Naive thymus-derived CD4-positive, alpha-beta T cell (primary cell): ENCODE results near the gene SAG. TPM values are rescaled to one million over a fixed set of nuclear protein-coding genes. Genes with fewer than 3 reads are reported as not detected.
A peak's percentile ranks its signal among the peaks of the same experiment; 100 is the strongest.

Experiments
- ATAC-seq: fragments of 150-1000 bp; cut with Tn5 transposase; 2 replicates; pipeline ENCODE4 v1.10.0; 2021; ENCODE audit warnings: mild to moderate bottlenecking, moderate library complexity
- CTCF ChIA-PET: fragments of 350-600 bp; sonication (Branson Sonifier 250); formaldehyde crosslinking; loops from one replicate; lab custom pipeline; 2021; ENCODE audit warnings: antibody characterized with exemption; lab: Charles Lee
- POLR2A ChIA-PET: fragments of 350-600 bp; sonication (Branson Sonifier 250); formaldehyde crosslinking; loops from one replicate; lab custom pipeline; 2021; ENCODE audit warnings: antibody characterized with exemption, inconsistent platforms; lab: Charles Lee
- DNase-seq, 9 donors: peaks; one replicate each; pipeline versions ENCODE4 v3.0.0 to v3.0.0-alpha.2; 2020 to 2022; ENCODE audit warnings: mixed read lengths in 1 of 9
- H3K27ac ChIP-seq: one replicate; pipeline ENCODE4 v1.7.0; 2013; ENCODE audit warnings: mild to moderate bottlenecking, low read depth, low read length, moderate library complexity
- H3K27me3 ChIP-seq, 2 donors: one replicate each; pipeline ENCODE4 v1.7.0; 2013; ENCODE audit warnings: low read length in 2 of 2, mild to moderate bottlenecking in 2 of 2, moderate library complexity in 2 of 2; ENCODE audit not compliant: control insufficient read depth in 2 of 2, insufficient read depth in 2 of 2
- H3K36me3 ChIP-seq, 3 experiments: 1 replicate in 2 of 3; 2 replicates in 1 of 3; pipeline ENCODE4 v1.7.0; 2013; ENCODE audit warnings: low read length in 3 of 3, mild to moderate bottlenecking in 3 of 3, moderate library complexity in 1 of 3; ENCODE audit not compliant: insufficient read depth in 3 of 3, control insufficient read depth in 2 of 3
- H3K4me1 ChIP-seq, 2 donors: one replicate each; pipeline ENCODE4 v1.7.0; 2013; ENCODE audit warnings: low read length in 2 of 2, mild to moderate bottlenecking in 2 of 2, moderate library complexity in 1 of 2; ENCODE audit not compliant: control insufficient read depth in 2 of 2, insufficient read depth in 2 of 2
- H3K4me3 ChIP-seq: 2 replicates; pipeline ENCODE4 v1.7.0; 2013; ENCODE audit warnings: mild to moderate bottlenecking, low read length
- H3K9me3 ChIP-seq, 3 experiments: 1 replicate in 2 of 3; 2 replicates in 1 of 3; pipeline ENCODE4 v1.7.0; 2013; ENCODE audit warnings: low read length in 3 of 3; ENCODE audit not compliant: control insufficient read depth in 2 of 3
- H3K27ac Mint-ChIP-seq, 9 donors: one replicate each; pipeline ENCODE4 v1.8.0; 2020 to 2022; ENCODE audit warnings: mixed read lengths in 9 of 9, mild to moderate bottlenecking in 8 of 9, moderate library complexity in 5 of 9, inconsistent platforms in 2 of 9
- H3K27me3 Mint-ChIP-seq, 5 donors: one replicate each; pipeline ENCODE4 v1.8.0; 2021 to 2022; ENCODE audit warnings: mixed read lengths in 5 of 5, mild to moderate bottlenecking in 1 of 5
- H3K36me3 Mint-ChIP-seq, 5 donors: one replicate each; pipeline ENCODE4 v1.8.0; 2020 to 2022; ENCODE audit warnings: mixed read lengths in 5 of 5, mild to moderate bottlenecking in 3 of 5, inconsistent platforms in 1 of 5
- H3K4me1 Mint-ChIP-seq, 7 donors: one replicate each; pipeline ENCODE4 v1.8.0; 2020 to 2022; ENCODE audit warnings: mixed read lengths in 7 of 7, mild to moderate bottlenecking in 3 of 7, inconsistent platforms in 1 of 7
- H3K4me3 Mint-ChIP-seq, 10 donors: one replicate each; pipeline ENCODE4 v1.8.0; 2020 to 2022; ENCODE audit warnings: mild to moderate bottlenecking in 10 of 10, mixed read lengths in 10 of 10, moderate library complexity in 6 of 10, inconsistent platforms in 2 of 10
- H3K9me3 Mint-ChIP-seq, 11 donors: one replicate each; pipeline ENCODE4 v1.8.0; 2020 to 2022; ENCODE audit warnings: mixed read lengths in 11 of 11, mild to moderate bottlenecking in 4 of 11, inconsistent platforms in 1 of 11, moderate library complexity in 1 of 11
- intact Hi-C, 2 donors: fragments of 100-400 bp; cut with micrococcal nuclease; formaldehyde crosslinking; loops; one replicate each; pipeline ENCODE4 v1.15.1; 2023
- polyA plus RNA-seq, 2 donors: library from polyadenylated mRNA; unstranded; fragments of 300-500 nt; fragmentation: Illumina TruSeq; gene quantifications; one replicate each; pipeline ENCODE4 v1.2.3, GENCODE V29; 2021
- total RNA-seq, 6 experiments: library from RNA in 5 of 6; stranded (reverse) in 5 of 6; gene quantifications; 1 replicate in 5 of 6; 2 replicates in 1 of 6; pipeline ENCODE4 v1.2.3 and lab custom pipeline; 2021 to 2026

The SAG gene
- total and polyA plus RNA-seq, 7 experiments from 2014 or later = 0.05 to 0.65 (median 0.10) TPM; not detected in 4

DNA sequence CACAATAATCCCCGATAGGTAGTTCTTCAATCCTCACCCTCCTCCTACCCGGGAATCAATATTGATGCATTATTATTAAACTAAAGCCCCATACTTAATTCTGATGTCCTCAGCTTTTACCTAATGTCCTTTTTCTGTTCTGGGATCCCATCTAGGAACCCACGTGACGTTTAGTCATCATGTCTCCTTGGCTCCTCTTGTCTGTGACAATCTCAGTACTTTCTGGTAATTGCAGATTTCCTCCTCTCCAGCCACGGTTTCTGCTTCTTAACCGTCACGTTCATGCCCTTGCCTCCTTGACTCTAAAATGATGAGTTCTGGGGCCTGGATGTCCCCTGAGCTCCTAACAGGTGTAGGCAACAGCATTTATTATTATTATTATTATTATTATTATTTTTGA is 43.8 kb downstream of the SAG start:
- H3K4me1 Mint-ChIP-seq = peaks cover 40 to 54% (median 47%) of the 10 kb centered on the region in 7 donors
- ChIA-PET POLR2A (interaction anchor here (0.6 to 1.2 kb wide), 3 partner anchors 18 to 268 kb away, joined by 3 to 5 read pairs (median 3); no protein-coding TSS in a partner anchor), CTCF (no interaction called here)
- H3K27me3 Mint-ChIP-seq = no peaks in the 10 kb centered on the region
- H3K4me3 ChIP-seq = no peak overlapping the region
- no peaks in the 10 kb centered on the region for H3K36me3 ChIP-seq
- H3K36me3 Mint-ChIP-seq = peaks cover 0 to 17% (median 0%) of the 10 kb centered on the region in 5 donors
- no peak overlapping the region for H3K27ac ChIP-seq
- no peak for ATAC-seq
- no peak for DNase-seq
- no peaks in the 10 kb centered on the region for H3K9me3 ChIP-seq
- intact Hi-C loops = no loop called here
- no peaks in the 10 kb centered on the region for H3K27me3 ChIP-seq
- peaks cover 0 to 3% (median 0%) of the 10 kb centered on the region in 11 donors for H3K9me3 Mint-ChIP-seq
- no peak overlapping the region for H3K4me3 Mint-ChIP-seq
- H3K27ac Mint-ChIP-seq = peak overlapping the region in 1 of 9 donors; percentile 67
- peaks cover 16 to 18% of the 10 kb centered on the region in 2 donors for H3K4me1 ChIP-seq

DNA sequence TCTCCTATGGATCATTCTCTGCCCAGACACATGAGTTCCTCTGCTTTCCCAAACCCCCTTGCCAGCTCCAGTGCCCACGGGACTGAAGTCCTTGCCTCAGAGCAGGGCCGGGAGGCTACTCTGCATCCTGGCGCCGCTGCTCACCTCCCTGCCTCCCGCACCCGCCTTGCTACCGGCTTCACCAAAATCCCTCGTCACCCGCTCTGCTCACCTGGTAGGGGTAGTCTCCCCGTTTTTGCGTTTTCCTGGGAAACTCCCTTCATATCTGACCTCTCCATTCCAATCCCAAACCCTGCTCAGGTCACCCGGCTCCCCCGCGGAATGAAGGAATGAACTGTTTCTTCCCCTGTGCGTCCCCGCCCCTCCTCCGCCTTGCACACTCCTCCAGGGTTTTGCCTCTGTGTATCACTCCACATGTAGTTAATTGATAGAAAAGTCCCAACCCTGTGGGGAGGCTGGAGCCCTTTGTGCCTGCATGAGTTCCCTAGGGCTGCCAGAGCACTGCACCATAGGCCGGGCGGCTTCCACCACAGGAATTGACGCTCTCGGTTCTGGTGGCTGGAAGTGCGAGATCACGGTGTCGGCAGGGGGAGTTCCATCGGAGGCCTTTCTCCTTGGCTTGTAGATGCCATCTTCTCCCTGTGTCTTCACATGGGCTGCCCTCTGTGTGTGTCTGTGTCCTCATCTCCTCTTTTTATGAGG is 44.7 kb downstream of the SAG start:
- H3K27ac Mint-ChIP-seq = peak overlapping the region in 3 of 9 donors; percentile 31 to 51 (median 45)
- Histone ChIP-seq H3K4me3 (no peak overlapping the region), H3K27me3 (no peaks in the 10 kb centered on the region), H3K9me3 (no peaks in the 10 kb centered on the region), H3K36me3 (no peaks in the 10 kb centered on the region), H3K27ac (no peak overlapping the region), H3K4me1 (peaks cover 25 to 27% of the 10 kb centered on the region in 2 donors)
- intact Hi-C loops = no loop called here
- H3K4me1 Mint-ChIP-seq = peaks cover 46 to 63% (median 53%) of the 10 kb centered on the region in 7 donors
- H3K4me3 Mint-ChIP-seq = peak overlapping the region in 3 of 10 donors; percentile 8 to 63 (median 34)
- ChIA-PET CTCF (interaction anchor here (1.4 kb wide), 1 partner anchor 26 kb away, joined by 3 read pairs; no protein-coding TSS in a partner anchor), POLR2A (interaction anchor here (0.6 kb wide), 1 partner anchor 17 kb away, joined by 3 read pairs; no protein-coding TSS in a partner anchor)
- DNase-seq = no peak
- ATAC-seq = no peak
- H3K9me3 Mint-ChIP-seq = peaks cover 0 to 3% (median 0%) of the 10 kb centered on the region in 11 donors
- peaks cover 0 to 23% (median 0%) of the 10 kb centered on the region in 5 donors for H3K36me3 Mint-ChIP-seq
- H3K27me3 Mint-ChIP-seq = no peaks in the 10 kb centered on the region

DNA sequence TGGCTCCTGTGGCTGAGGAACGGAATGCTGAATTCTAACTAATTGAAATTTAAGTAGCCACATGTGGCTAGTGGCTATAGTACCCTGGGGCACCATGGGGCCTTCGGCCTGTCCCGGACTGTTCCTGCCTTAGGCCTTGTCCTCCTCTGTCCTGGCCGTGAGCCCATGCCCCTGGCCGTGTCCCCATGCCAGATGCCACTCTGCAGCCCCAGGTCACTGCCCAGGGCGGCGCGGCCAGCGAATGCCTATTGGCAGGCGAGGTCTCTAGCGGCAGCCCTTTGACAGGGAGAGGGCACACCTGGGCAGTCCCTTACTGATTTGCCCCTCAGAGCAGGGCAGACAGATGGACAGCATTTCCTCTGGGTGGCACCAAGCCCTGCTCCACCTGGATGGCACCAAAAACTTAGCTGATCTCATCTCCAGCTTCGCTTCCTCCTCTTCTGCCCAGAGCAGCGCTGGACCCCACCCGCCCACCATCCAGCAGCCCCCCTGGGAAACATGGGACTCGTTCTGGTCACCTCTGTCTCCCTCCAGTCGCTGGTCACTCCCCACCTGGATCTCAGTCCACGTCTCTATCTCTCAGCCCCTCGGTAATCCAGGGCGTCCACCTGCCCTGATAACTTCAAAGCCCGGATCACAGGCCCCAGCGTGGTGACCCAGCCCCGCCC is 45.6 kb downstream of the SAG start:
- peak overlapping the region; percentile 83 for H3K4me3 ChIP-seq
- H3K4me3 Mint-ChIP-seq = peak overlapping the region; percentile 79 to 95 (median 92)

DNA sequence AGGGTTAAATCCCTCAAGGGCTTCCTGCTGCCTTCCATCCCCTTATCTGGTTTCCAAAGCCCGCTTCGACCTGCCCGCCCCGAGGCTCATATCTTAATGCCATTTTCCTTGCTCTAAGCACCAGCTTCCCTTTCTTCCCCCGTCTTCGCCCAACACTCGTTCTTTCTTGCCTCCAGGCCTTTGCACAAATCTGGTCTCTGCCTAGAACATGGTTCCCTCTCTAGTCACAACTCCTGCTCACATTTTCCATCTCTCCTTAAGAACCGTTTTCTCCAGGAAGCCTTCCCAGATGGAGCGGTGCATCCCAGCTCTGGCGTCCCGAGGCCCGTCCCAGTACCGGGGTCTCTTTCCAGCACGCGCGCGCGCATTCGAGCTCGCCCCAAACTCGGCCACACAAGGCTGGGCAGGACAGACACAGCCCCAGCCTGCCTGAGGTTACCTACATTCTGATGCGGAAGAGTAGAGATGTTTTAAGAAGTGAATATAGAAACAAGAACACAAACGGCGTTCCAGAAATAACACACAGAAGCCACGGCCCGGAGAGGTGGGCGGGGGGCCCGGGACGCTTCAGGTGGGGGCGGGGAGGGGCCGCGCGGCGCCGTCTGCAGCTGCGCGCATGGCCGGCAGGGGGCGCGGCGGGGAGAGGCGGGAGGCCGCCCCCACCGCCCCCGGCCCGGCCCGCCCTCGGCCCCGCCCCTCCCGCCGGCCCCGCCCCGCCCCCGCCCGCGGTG is 46.3 kb downstream of the SAG start, which contains the start of gene DGKD:
Gene DGKD (plus strand): TSS at position 726 of the 731 bp plus-strand sequence. CDS start 25 bp downstream, outside the sequence.
- peaks cover 0 to 23% (median 4%) of the 10 kb centered on the region in 5 donors for H3K36me3 Mint-ChIP-seq
- peaks cover 0 to 3% (median 0%) of the 10 kb centered on the region in 11 donors for H3K9me3 Mint-ChIP-seq
- Histone ChIP-seq H3K9me3 (no peaks in the 10 kb centered on the region), H3K4me1 (peaks cover 36 to 42% of the 10 kb centered on the region in 2 donors), H3K27ac (peak within 1 kb of the TSS; percentile 72), H3K36me3 (no peaks in the 10 kb centered on the region), H3K27me3 (no peaks in the 10 kb centered on the region), H3K4me3 (peak within 1 kb of the TSS; percentile 83)
- ChIA-PET CTCF (interaction anchor here (0.6 to 1.6 kb wide), 7 partner anchors 22 to 90 kb away, joined by 3 to 10 read pairs (median 4); no protein-coding TSS in a partner anchor), POLR2A (interaction anchor here (0.8 to 1.6 kb wide), 9 partner anchors 11 to 272 kb away, joined by 3 to 13 read pairs (median 3); no protein-coding TSS in a partner anchor)
- no peaks in the 10 kb centered on the region for H3K27me3 Mint-ChIP-seq
- peak within 1 kb of the TSS; percentile 86 to 96 (median 92) for H3K27ac Mint-ChIP-seq
- intact Hi-C loops = loop anchor here in 1 of 2 donors (1.0 to 2.0 kb wide), 3 partner anchors 23 to 103 kb away; partner anchors contain the start of gene ATG16L1
- peak; percentile 96 for ATAC-seq
- peak within 1 kb of the TSS; percentile 92 to 98 (median 94) for H3K4me3 Mint-ChIP-seq
- peak; percentile 42 to 81 (median 69) for DNase-seq
- peaks cover 57 to 74% (median 67%) of the 10 kb centered on the region in 7 donors for H3K4me1 Mint-ChIP-seq

More for the DNA sequence above, 45.6 kb downstream of the SAG start:
- POLR2A ChIA-PET = interaction anchor here (0.8 to 1.6 kb wide), 9 partner anchors 10 to 271 kb away, joined by 3 to 13 read pairs (median 3); no protein-coding TSS in a partner anchor
- Histone ChIP-seq H3K36me3 (no peaks in the 10 kb centered on the region), H3K9me3 (no peaks in the 10 kb centered on the region), H3K27ac (peak overlapping the region; percentile 72), H3K4me1 (peaks cover 31 to 36% of the 10 kb centered on the region in 2 donors), H3K27me3 (no peaks in the 10 kb centered on the region)
- DNase-seq = no peak
- intact Hi-C loops = no loop called here
- Mint-ChIP-seq H3K27me3 (no peaks in the 10 kb centered on the region), H3K27ac (peak overlapping the region; percentile 73 to 96 (median 89)), H3K9me3 (peaks cover 0 to 3% (median 0%) of the 10 kb centered on the region in 11 donors), H3K36me3 (peaks cover 0 to 23% (median 0%) of the 10 kb centered on the region in 5 donors), H3K4me1 (peaks cover 50 to 71% (median 60%) of the 10 kb centered on the region in 7 donors)
- no peak for ATAC-seq
- CTCF ChIA-PET = interaction anchor here (0.8 to 1.6 kb wide), 6 partner anchors 22 to 90 kb away, joined by 3 to 10 read pairs (median 4); no protein-coding TSS in a partner anchor

DNA sequence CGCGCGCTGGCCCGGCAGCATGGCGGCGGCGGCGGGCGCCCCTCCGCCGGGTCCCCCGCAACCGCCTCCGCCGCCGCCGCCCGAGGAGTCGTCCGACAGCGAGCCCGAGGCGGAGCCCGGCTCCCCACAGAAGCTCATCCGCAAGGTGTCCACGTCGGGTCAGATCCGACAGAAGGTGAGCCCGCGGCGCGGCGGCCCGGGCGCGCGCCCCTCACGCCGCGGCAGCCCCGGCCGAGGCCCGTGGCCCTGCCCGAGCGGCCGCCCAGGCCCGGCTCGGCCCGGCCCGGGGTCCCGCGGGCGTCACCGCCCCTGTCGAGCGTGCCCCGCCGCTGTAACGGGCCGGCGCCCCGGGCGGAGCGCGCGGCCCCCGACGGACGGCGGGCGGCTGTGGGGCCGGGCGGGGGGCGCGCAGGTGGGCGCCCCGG is 46.9 kb downstream of the SAG start:
- ChIA-PET POLR2A (interaction anchor here (1.0 to 1.6 kb wide), 6 partner anchors 11 to 272 kb away, joined by 3 to 13 read pairs (median 3); no protein-coding TSS in a partner anchor), CTCF (interaction anchor here (0.5 to 1.6 kb wide), 4 partner anchors 46 to 89 kb away, joined by 3 to 10 read pairs (median 4); no protein-coding TSS in a partner anchor)
- H3K27ac ChIP-seq = peak overlapping the region; percentile 44
- no peak overlapping the region for H3K4me3 ChIP-seq
- Mint-ChIP-seq H3K36me3 (peaks cover 0 to 23% (median 5%) of the 10 kb centered on the region in 5 donors), H3K4me1 (peaks cover 60 to 75% (median 67%) of the 10 kb centered on the region in 7 donors), H3K4me3 (peak overlapping the region in 4 of 10 donors; percentile 31 to 97 (median 56)), H3K27ac (peak overlapping the region in 2 of 9 donors; percentile 88 to 96), H3K27me3 (no peaks in the 10 kb centered on the region), H3K9me3 (peaks cover 0 to 3% (median 0%) of the 10 kb centered on the region in 11 donors)
- intact Hi-C loops = loop anchor here in 1 of 2 donors (1.0 to 2.0 kb wide), 3 partner anchors 23 to 103 kb away; partner anchors contain the start of gene ATG16L1
- H3K4me1 ChIP-seq = peaks cover 39 to 42% of the 10 kb centered on the region in 2 donors
- DNase-seq (no peak), ATAC-seq (peak; percentile 26)
- H3K27me3 ChIP-seq = no peaks in the 10 kb centered on the region
- H3K9me3 ChIP-seq = no peaks in the 10 kb centered on the region
- no peaks in the 10 kb centered on the region for H3K36me3 ChIP-seq
